ENCODE results near the gene SNUPN. TPM values are rescaled to one million over a fixed set of nuclear protein-coding genes. Genes with fewer than 3 reads are reported as not detected.

The SNUPN gene
- total RNA-seq, 1 experiment from 2014 or later = 27.9 TPM

DNA sequence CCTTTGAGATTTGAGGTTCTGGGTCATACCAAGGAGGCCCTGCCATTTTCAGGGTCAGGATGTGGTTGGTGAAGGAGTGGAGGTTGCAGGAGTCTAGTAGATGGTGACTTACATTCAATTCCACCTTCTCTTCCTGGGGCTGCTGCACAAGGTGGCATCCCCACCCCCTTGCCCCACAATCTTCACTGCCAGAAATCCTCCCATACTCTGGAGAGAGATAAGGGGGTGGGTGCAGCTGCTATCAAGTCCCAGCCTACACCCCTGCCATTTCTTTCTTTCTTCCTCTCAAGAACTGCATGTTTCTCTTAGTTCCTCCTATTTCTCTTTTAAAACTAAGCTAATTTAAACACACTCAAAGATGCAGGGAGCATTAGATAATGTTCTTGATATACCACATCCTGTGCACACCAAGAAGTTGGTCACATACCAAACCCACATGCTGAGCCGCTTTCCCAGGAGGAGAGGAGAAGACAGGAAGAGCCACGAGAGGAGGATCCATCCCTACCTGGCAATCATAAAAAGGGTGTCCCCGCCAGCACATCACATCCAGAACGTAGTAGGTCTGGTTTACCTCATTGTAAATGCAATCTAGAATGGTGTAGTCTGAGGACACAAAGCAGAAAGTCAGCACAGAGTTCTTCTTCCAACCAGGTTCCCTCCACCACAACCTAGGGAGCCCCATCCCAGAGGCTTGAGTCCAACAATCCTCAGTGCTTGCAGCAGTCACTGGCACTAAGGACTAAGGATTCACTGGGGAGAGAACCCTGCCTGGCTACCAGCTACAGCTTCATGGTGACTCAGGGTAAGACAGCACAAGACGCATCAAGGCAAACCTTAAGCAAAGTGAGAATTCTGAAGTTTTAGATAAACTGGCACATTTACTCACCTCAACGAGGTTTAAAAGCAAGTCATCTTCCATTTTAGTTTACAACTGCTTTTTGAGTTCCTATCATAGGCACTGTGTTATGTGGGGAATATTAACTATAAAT, 18.5 kb downstream of the SNUPN start (continued):
- TF ChIP-seq, protein P1, sequence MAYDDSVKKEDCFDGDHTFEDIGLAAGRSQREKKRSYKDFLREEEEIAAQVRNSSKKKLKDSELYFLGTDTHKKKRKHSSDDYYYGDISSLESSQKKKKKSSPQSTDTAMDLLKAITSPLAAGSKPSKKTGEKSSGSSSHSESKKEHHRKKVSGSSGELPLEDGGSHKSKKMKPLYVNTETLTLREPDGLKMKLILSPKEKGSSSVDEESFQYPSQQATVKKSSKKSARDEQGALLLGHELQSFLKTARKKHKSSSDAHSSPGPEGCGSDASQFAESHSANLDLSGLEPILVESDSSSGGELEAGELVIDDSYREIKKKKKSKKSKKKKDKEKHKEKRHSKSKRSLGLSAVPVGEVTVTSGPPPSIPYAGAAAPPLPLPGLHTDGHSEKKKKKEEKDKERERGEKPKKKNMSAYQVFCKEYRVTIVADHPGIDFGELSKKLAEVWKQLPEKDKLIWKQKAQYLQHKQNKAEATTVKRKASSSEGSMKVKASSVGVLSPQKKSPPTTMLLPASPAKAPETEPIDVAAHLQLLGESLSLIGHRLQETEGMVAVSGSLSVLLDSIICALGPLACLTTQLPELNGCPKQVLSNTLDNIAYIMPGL (CRISPR knock-in tag; IDR thresholded peaks at IDR 0.05) = no peak
- TF ChIP-seq, protein P2, sequence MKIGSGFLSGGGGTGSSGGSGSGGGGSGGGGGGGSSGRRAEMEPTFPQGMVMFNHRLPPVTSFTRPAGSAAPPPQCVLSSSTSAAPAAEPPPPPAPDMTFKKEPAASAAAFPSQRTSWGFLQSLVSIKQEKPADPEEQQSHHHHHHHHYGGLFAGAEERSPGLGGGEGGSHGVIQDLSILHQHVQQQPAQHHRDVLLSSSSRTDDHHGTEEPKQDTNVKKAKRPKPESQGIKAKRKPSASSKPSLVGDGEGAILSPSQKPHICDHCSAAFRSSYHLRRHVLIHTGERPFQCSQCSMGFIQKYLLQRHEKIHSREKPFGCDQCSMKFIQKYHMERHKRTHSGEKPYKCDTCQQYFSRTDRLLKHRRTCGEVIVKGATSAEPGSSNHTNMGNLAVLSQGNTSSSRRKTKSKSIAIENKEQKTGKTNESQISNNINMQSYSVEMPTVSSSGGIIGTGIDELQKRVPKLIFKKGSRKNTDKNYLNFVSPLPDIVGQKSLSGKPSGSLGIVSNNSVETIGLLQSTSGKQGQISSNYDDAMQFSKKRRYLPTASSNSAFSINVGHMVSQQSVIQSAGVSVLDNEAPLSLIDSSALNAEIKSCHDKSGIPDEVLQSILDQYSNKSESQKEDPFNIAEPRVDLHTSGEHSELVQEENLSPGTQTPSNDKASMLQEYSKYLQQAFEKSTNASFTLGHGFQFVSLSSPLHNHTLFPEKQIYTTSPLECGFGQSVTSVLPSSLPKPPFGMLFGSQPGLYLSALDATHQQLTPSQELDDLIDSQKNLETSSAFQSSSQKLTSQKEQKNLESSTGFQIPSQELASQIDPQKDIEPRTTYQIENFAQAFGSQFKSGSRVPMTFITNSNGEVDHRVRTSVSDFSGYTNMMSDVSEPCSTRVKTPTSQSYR (CRISPR knock-in tag; IDR thresholded peaks at IDR 0.05) = no peak
- TF ChIP-seq TP53 (CRISPR knock-in tag; IDR thresholded peaks at IDR 0.05) (no peak), NFYB (CRISPR knock-in tag; conservative IDR thresholded peaks at IDR 0.05; ENCODE audit: low read depth) (no peak), ZNF396 (CRISPR knock-in tag; IDR thresholded peaks at IDR 0.05; ENCODE audit: borderline replicate concordance) (no peak)
- TF ChIP-seq, protein P3, sequence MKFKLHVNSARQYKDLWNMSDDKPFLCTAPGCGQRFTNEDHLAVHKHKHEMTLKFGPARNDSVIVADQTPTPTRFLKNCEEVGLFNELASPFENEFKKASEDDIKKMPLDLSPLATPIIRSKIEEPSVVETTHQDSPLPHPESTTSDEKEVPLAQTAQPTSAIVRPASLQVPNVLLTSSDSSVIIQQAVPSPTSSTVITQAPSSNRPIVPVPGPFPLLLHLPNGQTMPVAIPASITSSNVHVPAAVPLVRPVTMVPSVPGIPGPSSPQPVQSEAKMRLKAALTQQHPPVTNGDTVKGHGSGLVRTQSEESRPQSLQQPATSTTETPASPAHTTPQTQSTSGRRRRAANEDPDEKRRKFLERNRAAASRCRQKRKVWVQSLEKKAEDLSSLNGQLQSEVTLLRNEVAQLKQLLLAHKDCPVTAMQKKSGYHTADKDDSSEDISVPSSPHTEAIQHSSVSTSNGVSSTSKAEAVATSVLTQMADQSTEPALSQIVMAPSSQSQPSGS (CRISPR knock-in tag; IDR thresholded peaks at IDR 0.05; ENCODE audit: borderline replicate concordance, low read depth) = no peak

DNA sequence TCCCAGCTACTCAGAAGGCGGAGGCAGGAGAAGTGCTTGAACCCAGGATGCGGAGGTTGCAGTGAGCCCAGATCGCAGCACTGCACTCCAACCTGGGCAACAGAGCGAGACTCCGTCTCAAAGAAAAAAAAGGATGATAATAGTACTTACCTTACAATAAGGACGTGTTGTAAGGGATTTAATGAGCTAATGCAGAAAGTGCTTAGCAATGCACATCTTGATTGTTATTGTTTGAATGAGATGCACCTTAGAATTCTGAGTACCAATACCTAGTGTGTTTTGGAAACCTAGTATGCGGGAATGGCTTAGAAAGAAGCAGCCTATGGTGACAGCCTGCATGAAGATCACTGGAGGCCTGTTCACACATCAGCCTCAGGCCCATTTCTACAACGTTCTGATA, 19.5 kb downstream of the SNUPN start:
- no peak overlapping the region for H3K27ac Mint-ChIP-seq
- CTCF ChIA-PET = interaction anchor here (0.6 to 0.7 kb wide), 2 partner anchors 196 to 238 kb away, joined by 3 read pairs; partner anchors contain the start of gene MAN2C1
- POLR2A ChIA-PET = no interaction called here
- no peaks in the 10 kb centered on the region for H3K27me3 Mint-ChIP-seq (ENCODE audit: low read depth)
- H3K9me3 Mint-ChIP-seq = no peaks in the 10 kb centered on the region
- TF ChIP-seq ZBTB21 (CRISPR knock-in tag; IDR thresholded peaks at IDR 0.05; ENCODE audit: borderline replicate concordance) (no peak), ELF4 (CRISPR knock-in tag; IDR thresholded peaks at IDR 0.05; ENCODE audit: low read depth) (no peak), CBFB (CRISPR knock-in tag; IDR thresholded peaks at IDR 0.05; ENCODE audit: low read depth) (no peak), ZNF138 (CRISPR knock-in tag; conservative IDR thresholded peaks at IDR 0.05) (no peak), JUN (CRISPR knock-in tag; IDR thresholded peaks at IDR 0.05) (no peak), SP1 (CRISPR knock-in tag; conservative IDR thresholded peaks at IDR 0.05) (no peak), SMAD3 (CRISPR knock-in tag; IDR thresholded peaks at IDR 0.05; ENCODE audit: borderline replicate concordance) (no peak), NFATC4 (CRISPR knock-in tag; IDR thresholded peaks at IDR 0.05) (no peak), CREB1 (CRISPR knock-in tag; IDR thresholded peaks at IDR 0.05) (no peak)
- TF ChIP-seq, protein P4, sequence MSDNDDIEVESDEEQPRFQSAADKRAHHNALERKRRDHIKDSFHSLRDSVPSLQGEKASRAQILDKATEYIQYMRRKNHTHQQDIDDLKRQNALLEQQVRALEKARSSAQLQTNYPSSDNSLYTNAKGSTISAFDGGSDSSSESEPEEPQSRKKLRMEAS (CRISPR knock-in tag; IDR thresholded peaks at IDR 0.05) = no peak
- TF ChIP-seq, protein P5, sequence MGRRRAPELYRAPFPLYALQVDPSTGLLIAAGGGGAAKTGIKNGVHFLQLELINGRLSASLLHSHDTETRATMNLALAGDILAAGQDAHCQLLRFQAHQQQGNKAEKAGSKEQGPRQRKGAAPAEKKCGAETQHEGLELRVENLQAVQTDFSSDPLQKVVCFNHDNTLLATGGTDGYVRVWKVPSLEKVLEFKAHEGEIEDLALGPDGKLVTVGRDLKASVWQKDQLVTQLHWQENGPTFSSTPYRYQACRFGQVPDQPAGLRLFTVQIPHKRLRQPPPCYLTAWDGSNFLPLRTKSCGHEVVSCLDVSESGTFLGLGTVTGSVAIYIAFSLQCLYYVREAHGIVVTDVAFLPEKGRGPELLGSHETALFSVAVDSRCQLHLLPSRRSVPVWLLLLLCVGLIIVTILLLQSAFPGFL (CRISPR knock-in tag; IDR thresholded peaks at IDR 0.05; ENCODE audit: borderline replicate concordance) = no peak
- TF ChIP-seq, protein P6, sequence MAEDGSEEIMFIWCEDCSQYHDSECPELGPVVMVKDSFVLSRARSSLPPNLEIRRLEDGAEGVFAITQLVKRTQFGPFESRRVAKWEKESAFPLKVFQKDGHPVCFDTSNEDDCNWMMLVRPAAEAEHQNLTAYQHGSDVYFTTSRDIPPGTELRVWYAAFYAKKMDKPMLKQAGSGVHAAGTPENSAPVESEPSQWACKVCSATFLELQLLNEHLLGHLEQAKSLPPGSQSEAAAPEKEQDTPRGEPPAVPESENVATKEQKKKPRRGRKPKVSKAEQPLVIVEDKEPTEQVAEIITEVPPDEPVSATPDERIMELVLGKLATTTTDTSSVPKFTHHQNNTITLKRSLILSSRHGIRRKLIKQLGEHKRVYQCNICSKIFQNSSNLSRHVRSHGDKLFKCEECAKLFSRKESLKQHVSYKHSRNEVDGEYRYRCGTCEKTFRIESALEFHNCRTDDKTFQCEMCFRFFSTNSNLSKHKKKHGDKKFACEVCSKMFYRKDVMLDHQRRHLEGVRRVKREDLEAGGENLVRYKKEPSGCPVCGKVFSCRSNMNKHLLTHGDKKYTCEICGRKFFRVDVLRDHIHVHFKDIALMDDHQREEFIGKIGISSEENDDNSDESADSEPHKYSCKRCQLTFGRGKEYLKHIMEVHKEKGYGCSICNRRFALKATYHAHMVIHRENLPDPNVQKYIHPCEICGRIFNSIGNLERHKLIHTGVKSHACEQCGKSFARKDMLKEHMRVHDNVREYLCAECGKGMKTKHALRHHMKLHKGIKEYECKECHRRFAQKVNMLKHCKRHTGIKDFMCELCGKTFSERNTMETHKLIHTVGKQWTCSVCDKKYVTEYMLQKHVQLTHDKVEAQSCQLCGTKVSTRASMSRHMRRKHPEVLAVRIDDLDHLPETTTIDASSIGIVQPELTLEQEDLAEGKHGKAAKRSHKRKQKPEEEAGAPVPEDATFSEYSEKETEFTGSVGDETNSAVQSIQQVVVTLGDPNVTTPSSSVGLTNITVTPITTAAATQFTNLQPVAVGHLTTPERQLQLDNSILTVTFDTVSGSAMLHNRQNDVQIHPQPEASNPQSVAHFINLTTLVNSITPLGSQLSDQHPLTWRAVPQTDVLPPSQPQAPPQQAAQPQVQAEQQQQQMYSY (CRISPR knock-in tag; IDR thresholded peaks at IDR 0.05) = no peak
- TF ChIP-seq, protein P7, sequence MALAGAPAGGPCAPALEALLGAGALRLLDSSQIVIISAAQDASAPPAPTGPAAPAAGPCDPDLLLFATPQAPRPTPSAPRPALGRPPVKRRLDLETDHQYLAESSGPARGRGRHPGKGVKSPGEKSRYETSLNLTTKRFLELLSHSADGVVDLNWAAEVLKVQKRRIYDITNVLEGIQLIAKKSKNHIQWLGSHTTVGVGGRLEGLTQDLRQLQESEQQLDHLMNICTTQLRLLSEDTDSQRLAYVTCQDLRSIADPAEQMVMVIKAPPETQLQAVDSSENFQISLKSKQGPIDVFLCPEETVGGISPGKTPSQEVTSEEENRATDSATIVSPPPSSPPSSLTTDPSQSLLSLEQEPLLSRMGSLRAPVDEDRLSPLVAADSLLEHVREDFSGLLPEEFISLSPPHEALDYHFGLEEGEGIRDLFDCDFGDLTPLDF (CRISPR knock-in tag; IDR thresholded peaks at IDR 0.05) = no peak
- TF ChIP-seq, protein P8, sequence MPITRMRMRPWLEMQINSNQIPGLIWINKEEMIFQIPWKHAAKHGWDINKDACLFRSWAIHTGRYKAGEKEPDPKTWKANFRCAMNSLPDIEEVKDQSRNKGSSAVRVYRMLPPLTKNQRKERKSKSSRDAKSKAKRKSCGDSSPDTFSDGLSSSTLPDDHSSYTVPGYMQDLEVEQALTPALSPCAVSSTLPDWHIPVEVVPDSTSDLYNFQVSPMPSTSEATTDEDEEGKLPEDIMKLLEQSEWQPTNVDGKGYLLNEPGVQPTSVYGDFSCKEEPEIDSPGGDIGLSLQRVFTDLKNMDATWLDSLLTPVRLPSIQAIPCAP (CRISPR knock-in tag; IDR thresholded peaks at IDR 0.05) = no peak
- ATAC-seq = no peak
- no peaks in the 10 kb centered on the region for H3K4me1 Mint-ChIP-seq
- peaks cover 45% of the 10 kb centered on the region for H3K36me3 Mint-ChIP-seq
- H3K4me3 Mint-ChIP-seq = no peak overlapping the region
- no peak for DNase-seq (ENCODE audit: low spot score)

Measured in WTC11 (cell line).